ENCODE measurements around the gene BMPR1B.

BMPR1B gene

GRCh38 chr4:95181996-95182306, 424.2 kb downstream of the BMPR1B start:
- TF ChIP-seq CTCF (conservative IDR thresholded peaks at IDR 0.05; ENCODE audit: low read depth, low read length): no peak
- Histone ChIP-seq H3K27me3 (ENCODE audit: insufficient read depth, low read depth) (no peaks in the 10 kb centered on the region), H3K4me2 (no peak overlapping the region), H3K36me3 (ENCODE audit: insufficient read depth) (no peaks in the 10 kb centered on the region), H3K79me2 (ENCODE audit: insufficient read depth, low read depth) (no peaks in the 10 kb centered on the region), H3K9ac (no peak overlapping the region), H3K4me1 (ENCODE audit: low read depth, poor library complexity, severe bottlenecking) (no peaks in the 10 kb centered on the region), H2AFZ (ENCODE audit: low read depth) (no peak overlapping the region), H4K20me1 (ENCODE audit: insufficient read depth) (no peaks in the 10 kb centered on the region), H3K27ac (no peak overlapping the region), H3K4me3 (IDR thresholded peaks at IDR 0.05; ENCODE audit: insufficient read depth, low read depth, low read length) (no peak overlapping the region)

- H3K4me3 ChIP-seq (IDR thresholded peaks at IDR 0.05; ENCODE audit: insufficient read depth, low read depth, low read length): no peak overlapping the region
- H3K4me1 ChIP-seq (ENCODE audit: low read depth, poor library complexity, severe bottlenecking): no peaks in the 10 kb centered on the region
- no peaks in the 10 kb centered on the region for H3K36me3 ChIP-seq (ENCODE audit: insufficient read depth)
- H3K79me2 ChIP-seq (ENCODE audit: insufficient read depth, low read depth): no peaks in the 10 kb centered on the region
- TF ChIP-seq CTCF (conservative IDR thresholded peaks at IDR 0.05; ENCODE audit: low read depth, low read length): no peak
- no peaks in the 10 kb centered on the region for H3K27me3 ChIP-seq (ENCODE audit: insufficient read depth, low read depth)
- no peak overlapping the region for H3K9ac ChIP-seq
- H2AFZ ChIP-seq (ENCODE audit: low read depth): no peak overlapping the region
- H3K27ac ChIP-seq: no peak overlapping the region
- no peak overlapping the region for H3K4me2 ChIP-seq
- H4K20me1 ChIP-seq (ENCODE audit: insufficient read depth): no peaks in the 10 kb centered on the region
These were observed 426.1 kb downstream of the BMPR1B start for GRCh38 chr4:95183656-95184408.

- no peak overlapping the region for H2AFZ ChIP-seq (ENCODE audit: low read depth)
- H4K20me1 ChIP-seq (ENCODE audit: insufficient read depth): no peaks in the 10 kb centered on the region
- no peaks in the 10 kb centered on the region for H3K4me1 ChIP-seq (ENCODE audit: low read depth, poor library complexity, severe bottlenecking)
- H3K27me3 ChIP-seq (ENCODE audit: insufficient read depth, low read depth): no peaks in the 10 kb centered on the region
- H3K9ac ChIP-seq: no peak overlapping the region
- no peak overlapping the region for H3K27ac ChIP-seq
- no peak for TF ChIP-seq CTCF (conservative IDR thresholded peaks at IDR 0.05; ENCODE audit: low read depth, low read length)
- H3K4me2 ChIP-seq: no peak overlapping the region
- H3K36me3 ChIP-seq (ENCODE audit: insufficient read depth): no peaks in the 10 kb centered on the region
- no peak overlapping the region for H3K4me3 ChIP-seq (IDR thresholded peaks at IDR 0.05; ENCODE audit: insufficient read depth, low read depth, low read length)
- H3K79me2 ChIP-seq (ENCODE audit: insufficient read depth, low read depth): no peaks in the 10 kb centered on the region
These were observed 428.9 kb downstream of the BMPR1B start for GRCh38 chr4:95186666-95187065.

- Histone ChIP-seq H3K4me2 (no peak overlapping the region), H3K27me3 (ENCODE audit: insufficient read depth, low read depth) (no peaks in the 10 kb centered on the region), H3K4me1 (ENCODE audit: low read depth, poor library complexity, severe bottlenecking) (no peaks in the 10 kb centered on the region), H2AFZ (ENCODE audit: low read depth) (no peak overlapping the region), H4K20me1 (ENCODE audit: insufficient read depth) (no peaks in the 10 kb centered on the region), H3K79me2 (ENCODE audit: insufficient read depth, low read depth) (no peaks in the 10 kb centered on the region), H3K9ac (no peak overlapping the region), H3K36me3 (ENCODE audit: insufficient read depth) (no peaks in the 10 kb centered on the region), H3K27ac (no peak overlapping the region), H3K4me3 (IDR thresholded peaks at IDR 0.05; ENCODE audit: insufficient read depth, low read depth, low read length) (no peak overlapping the region)
- no peak for TF ChIP-seq CTCF (conservative IDR thresholded peaks at IDR 0.05; ENCODE audit: low read depth, low read length)
These were observed 431.1 kb downstream of the BMPR1B start for GRCh38 chr4:95188701-95189370.

Data from KMS-11 (cell line).